CD4-positive, alpha-beta T cell treated with Interleukin-10 for 1 hour (primary cell): Measurements from ENCODE around the gene SPATS2L.

Source experiments
- DNase-seq: peaks from one replicate; pipeline ENCODE4 v3.0.0-alpha.2; 2020

The SPATS2L gene

GRCh38 chr2:200297100-200297499 is 9.4 kb upstream of the SPATS2L start:
- no peak for DNase-seq

- DNase-seq = no peak
These were observed 8.5 kb upstream of the SPATS2L start for GRCh38 chr2:200297989-200298388.

GRCh38 chr2:200298816-200299215 is 7.7 kb upstream of the SPATS2L start:
- DNase-seq = no peak

GRCh38 chr2:200300065-200300464 is 6.4 kb upstream of the SPATS2L start:
- no peak for DNase-seq

- no peak for DNase-seq
These were observed 5.7 kb upstream of the SPATS2L start for GRCh38 chr2:200300638-200301314.

- DNase-seq = no peak
These were observed 4.3 kb upstream of the SPATS2L start for GRCh38 chr2:200301953-200302858.

GRCh38 chr2:200302940-200303727 is 3.4 kb upstream of the SPATS2L start:
- DNase-seq = no peak

GRCh38 chr2:200305797-200306195 is 697 bp upstream of the SPATS2L start:
- no peak for DNase-seq

- DNase-seq = no peak
These were observed 634 bp downstream of the SPATS2L start for GRCh38 chr2:200306931-200307723.

- DNase-seq = no peak
These were observed 1.4 kb downstream of the SPATS2L start for GRCh38 chr2:200307724-200308545.

- DNase-seq = no peak
These were observed 2.2 kb downstream of the SPATS2L start for GRCh38 chr2:200308546-200309295.

GRCh38 chr2:200309296-200310049 is 3.0 kb downstream of the SPATS2L start:
- DNase-seq = no peak

GRCh38 chr2:200310545-200310971 is 4.1 kb downstream of the SPATS2L start:
- DNase-seq = no peak

- no peak for DNase-seq
These were observed 4.6 kb downstream of the SPATS2L start for GRCh38 chr2:200311139-200311538.

GRCh38 chr2:200314976-200315567 is 8.6 kb downstream of the SPATS2L start:
- DNase-seq = no peak

- DNase-seq = no peak
These were observed 11.5 kb downstream of the SPATS2L start for GRCh38 chr2:200317975-200318374.

GRCh38 chr2:200318940-200319435 is 12.5 kb downstream of the SPATS2L start:
- DNase-seq = no peak

- no peak for DNase-seq
These were observed 13.2 kb downstream of the SPATS2L start for GRCh38 chr2:200319548-200320337.

- no peak for DNase-seq
These were observed 13.9 kb downstream of the SPATS2L start for GRCh38 chr2:200320344-200320743.
